GM13977 (cell line): Measurements from ENCODE around the gene BAHD1.

ENCODE experiments used
- DNase-seq: peaks from one replicate; pipeline ENCODE4 v3.0.0; 2012; ENCODE audit warnings: low spot score
- CTCF ChIP-seq: IDR thresholded peaks from 2 replicates; pipeline ENCODE4 v1.5.1; 2012; ENCODE audit warnings: mild to moderate bottlenecking, control low read depth; ENCODE audit not compliant: insufficient read depth; ENCODE audit errors: extremely low read depth, missing control alignments
- in situ Hi-C: fragments of 300-500 bp; cut with MboI; formaldehyde crosslinking; loops from one replicate; pipeline ENCODE4 v1.12.0; 2022; ENCODE audit warnings: low sequenced_read_pairs, low pct_unique_long_range_greater_than_20kb, mixed read lengths, inconsistent platforms; ENCODE audit not compliant: unreplicated experiment

BAHD1 gene

DNA sequence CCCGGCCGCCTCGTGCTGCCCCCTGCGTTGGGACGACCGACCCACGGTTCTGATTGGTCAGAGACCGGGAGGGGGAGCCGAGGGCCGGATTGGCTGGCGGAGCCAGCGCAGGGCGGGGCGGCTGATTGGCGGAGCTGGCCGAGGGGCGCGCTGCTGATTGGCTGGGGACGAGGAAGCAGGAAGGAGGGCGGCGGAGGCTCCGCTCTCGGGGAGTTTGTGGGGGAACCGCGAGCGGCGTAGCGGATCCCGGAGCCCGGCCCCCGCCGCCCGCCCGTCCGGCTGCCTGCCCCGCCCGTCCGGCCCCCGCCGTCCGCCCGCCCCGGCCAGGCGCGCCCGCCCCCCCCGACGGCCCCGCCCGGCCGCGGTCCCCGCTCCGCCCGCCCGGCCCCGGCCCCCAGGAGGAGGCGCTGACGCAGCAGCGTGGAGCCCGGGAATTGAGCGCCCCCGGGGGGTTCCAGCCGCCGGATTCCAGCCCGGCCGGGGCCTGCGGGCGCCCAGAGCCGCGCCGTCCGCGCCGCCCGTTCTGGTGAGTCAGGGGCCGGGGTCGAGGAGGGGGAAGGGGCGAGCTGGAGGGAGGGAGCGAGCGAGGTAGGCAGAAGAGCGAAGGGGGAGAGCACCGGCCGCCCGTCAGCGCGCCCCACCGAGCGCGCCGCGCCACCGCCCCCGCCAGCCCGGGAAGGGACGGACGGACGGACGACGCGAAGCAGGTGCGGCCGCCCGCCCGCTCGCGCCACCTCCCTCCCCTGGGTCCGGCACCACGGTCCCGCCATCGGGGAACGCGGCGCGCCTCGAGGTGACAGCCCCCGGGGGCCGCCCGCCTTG lies at the start of gene BAHD1:
BAHD1 (plus strand) TSS at position 211 of the 822 bp plus-strand sequence. CDS start 17,512 bp downstream, outside the sequence.
- TF ChIP-seq CTCF: peak; percentile 23
- peak; percentile 100 for DNase-seq
- in situ Hi-C loops: no loop called here

GRCh38 chr15:40392986-40393948 lies 47.5 kb upstream of the BAHD1 start:
- in situ Hi-C loops: no loop called here
- TF ChIP-seq CTCF: no peak
- DNase-seq: no peak

GRCh38 chr15:40397688-40398412 lies 42.9 kb upstream of the BAHD1 start:
- in situ Hi-C loops: no loop called here
- no peak for DNase-seq
- no peak for TF ChIP-seq CTCF

GRCh38 chr15:40398413-40398873 lies 42.3 kb upstream of the BAHD1 start:
- no peak for TF ChIP-seq CTCF
- in situ Hi-C loops: no loop called here
- peak; percentile 47 for DNase-seq

DNA sequence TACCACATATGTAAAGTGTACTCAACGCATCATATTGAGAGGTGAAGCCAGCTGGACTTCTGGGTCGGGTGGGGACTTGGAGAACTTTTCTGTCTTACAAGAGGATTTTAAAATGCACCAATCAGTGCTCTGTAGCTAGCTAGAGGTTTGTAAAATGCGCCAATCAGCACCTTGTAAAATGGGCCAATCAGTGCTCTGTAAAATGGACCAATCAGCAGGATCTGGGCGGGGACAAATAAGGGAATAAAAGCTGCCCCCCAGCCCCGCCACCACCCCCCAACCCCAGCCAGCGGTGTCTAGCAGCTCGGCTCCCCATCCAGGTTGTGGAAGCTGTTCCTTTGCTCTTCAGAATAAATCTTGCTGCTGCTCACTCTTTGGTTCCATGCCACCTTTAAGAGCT lies 41.4 kb upstream of the BAHD1 start:
- DNase-seq: no peak
- in situ Hi-C loops: no loop called here

More for the DNA sequence above, 41.4 kb upstream of the BAHD1 start:
- TF ChIP-seq CTCF: no peak
